C4-2B (cell line): ENCODE results near the gene OR2L5.

Experiments used
- CTCF ChIP-seq: fragments of 450-650 bp; conservative IDR thresholded peaks from 2 replicates; pipeline ENCODE4 v1.5.1; 2017; ENCODE audit warnings: mild to moderate bottlenecking
- ZFX ChIP-seq: fragments of 450-650 bp; IDR thresholded peaks from 2 replicates; pipeline ENCODE4 v1.6.1; 2017

DNA sequence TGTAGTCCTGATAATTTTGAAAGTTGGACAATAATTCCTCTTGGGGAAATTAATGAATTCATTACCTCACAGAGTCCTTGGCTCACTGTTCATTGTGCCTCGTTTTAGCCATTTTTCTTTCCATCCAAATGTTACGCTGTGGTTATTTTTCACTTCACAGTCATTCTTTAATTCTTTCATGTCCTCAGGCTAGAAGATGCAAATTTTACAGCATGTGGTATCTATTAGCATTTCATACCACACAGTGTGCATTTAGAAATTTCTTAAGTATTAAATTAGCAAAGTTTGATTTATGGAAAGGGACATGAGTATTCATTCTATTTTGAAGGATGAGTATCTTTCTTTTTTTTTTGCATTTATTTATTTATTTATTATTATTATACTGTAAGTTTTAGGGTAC, 51.6 kb downstream of the OR2L5 start:
- TF ChIP-seq CTCF (no peak; the same call in 1 of the 2 replicates), ZFX (no peak)
